Measurements from ENCODE around the gene SLC8A3.

SLC8A3 gene

DNA sequence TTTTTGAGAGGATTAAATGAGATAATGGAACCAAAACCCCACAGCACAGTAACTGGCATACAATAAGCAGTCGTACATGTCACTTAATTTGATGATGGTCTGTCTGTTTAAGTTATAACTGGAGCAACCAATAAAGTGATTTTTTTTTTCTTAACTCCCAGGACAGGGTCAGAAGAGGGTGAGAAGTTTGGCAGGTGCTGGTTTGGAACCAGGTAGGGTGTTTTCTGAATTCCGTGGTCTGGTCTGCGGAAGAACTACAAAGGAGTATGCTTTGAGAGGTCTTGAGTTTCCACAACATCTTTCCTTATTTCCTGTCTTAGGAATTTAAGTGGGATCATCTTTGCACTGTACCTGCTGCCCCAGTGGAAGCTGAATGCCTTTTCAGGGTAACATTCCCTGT is 111.7 kb downstream of the SLC8A3 start:
- Mint-ChIP-seq H3K4me3 (no peak overlapping the region), H3K36me3 (ENCODE audit: insufficient read depth) (no peaks in the 10 kb centered on the region), H3K27ac (ENCODE audit: low read depth) (no peak overlapping the region), H3K27me3 (peaks cover 58% of the 10 kb centered on the region), H3K9me3 (no peaks in the 10 kb centered on the region), H3K4me1 (no peaks in the 10 kb centered on the region)
- ATAC-seq (replicated peaks; ENCODE audit: extremely low read depth, poor library complexity, severe bottlenecking) (no peak), DNase-seq (ENCODE audit: low spot score in 2 of 2) (no peak)

DNA sequence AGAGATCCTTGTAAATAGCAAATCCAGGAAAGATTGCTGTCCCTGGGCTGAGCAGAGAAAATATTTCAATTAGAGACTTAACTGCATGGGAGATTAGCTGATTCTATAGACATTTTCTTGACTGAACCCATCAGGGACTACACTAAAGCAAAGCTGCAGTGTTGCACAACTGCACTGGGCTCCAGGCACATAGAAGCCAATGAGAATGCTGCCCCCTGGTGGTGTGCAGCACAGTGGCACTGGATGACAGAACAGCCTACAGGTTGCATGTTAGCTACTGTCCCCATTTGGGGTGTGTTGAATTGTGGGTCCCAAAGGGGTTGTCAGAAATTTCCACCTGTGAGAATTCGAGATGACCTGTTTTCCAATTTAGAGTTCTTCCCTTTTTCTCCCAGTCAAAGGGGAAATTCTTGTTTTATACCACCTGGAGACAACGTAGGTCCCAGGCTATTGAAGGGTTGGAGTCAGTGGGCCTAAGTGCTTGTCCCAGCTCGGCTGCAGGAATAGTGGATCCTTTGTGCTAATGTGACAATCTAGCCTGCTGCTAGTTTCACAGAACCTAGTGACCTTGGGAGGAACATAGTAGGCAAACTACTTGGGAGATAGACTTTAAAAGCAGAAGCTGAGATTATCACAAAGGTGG is 114.7 kb downstream of the SLC8A3 start:
- no peak for ATAC-seq (replicated peaks; ENCODE audit: extremely low read depth, poor library complexity, severe bottlenecking)
- H3K4me3 Mint-ChIP-seq: no peak overlapping the region
- no peaks in the 10 kb centered on the region for H3K4me1 Mint-ChIP-seq
- H3K27me3 Mint-ChIP-seq: peaks cover 49% of the 10 kb centered on the region
- DNase-seq (ENCODE audit: low spot score in 2 of 2): no peak
- H3K36me3 Mint-ChIP-seq (ENCODE audit: insufficient read depth): no peaks in the 10 kb centered on the region
- H3K9me3 Mint-ChIP-seq: no peaks in the 10 kb centered on the region
- no peak overlapping the region for H3K27ac Mint-ChIP-seq (ENCODE audit: low read depth)

DNA sequence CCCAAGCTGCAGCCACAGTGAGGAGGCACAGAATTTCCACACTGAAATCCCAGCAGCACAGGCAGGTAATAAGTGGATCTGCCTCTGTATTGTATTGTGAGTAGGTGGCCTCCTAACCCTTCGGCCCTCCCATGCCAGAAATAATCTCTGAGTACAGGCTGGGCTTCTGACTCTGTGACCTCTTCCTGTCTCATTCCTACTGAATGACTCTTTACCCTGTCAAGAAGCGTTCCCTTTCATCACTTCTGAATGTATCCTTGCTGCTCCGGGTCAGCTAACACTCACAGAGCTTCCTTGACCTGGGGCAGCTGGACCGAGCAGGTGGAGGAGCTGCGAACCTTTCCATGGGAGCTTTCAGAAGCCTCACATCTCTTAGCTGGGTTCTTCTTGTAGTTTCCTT is 119.6 kb downstream of the SLC8A3 start:
- Mint-ChIP-seq H3K36me3 (ENCODE audit: insufficient read depth) (no peaks in the 10 kb centered on the region), H3K27ac (ENCODE audit: low read depth) (no peak overlapping the region)

DNA sequence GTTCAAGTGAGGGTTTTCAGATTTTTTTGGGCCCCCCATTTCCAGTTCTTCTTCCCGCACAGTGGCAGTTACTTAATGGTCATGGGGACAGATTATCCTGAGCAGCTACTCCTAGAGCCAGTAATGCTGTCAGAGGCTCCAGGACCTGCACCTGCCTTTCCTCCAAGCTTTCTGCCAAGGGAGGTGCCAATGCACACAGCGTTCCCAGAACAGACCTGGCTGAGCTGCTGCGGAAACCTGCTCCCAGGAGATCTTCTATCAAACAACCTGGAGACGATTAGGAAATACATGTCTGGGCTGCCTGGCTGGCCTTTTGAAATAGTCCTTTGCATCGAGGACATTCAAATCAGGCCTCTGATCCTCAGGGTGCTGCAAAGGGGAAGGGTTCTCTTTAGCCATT is 120.9 kb downstream of the SLC8A3 start:
- no peak for ATAC-seq (replicated peaks; ENCODE audit: extremely low read depth, poor library complexity, severe bottlenecking)
- Mint-ChIP-seq H3K36me3 (ENCODE audit: insufficient read depth) (no peaks in the 10 kb centered on the region), H3K4me1 (no peaks in the 10 kb centered on the region), H3K27me3 (peaks cover 55% of the 10 kb centered on the region), H3K4me3 (no peak overlapping the region), H3K27ac (ENCODE audit: low read depth) (no peak overlapping the region), H3K9me3 (no peaks in the 10 kb centered on the region)
- DNase-seq (ENCODE audit: low spot score in 2 of 2): no peak

More for the DNA sequence above, 119.6 kb downstream of the SLC8A3 start:
- ATAC-seq (replicated peaks; ENCODE audit: extremely low read depth, poor library complexity, severe bottlenecking) (no peak), DNase-seq (ENCODE audit: low spot score in 2 of 2) (no peak)
- Mint-ChIP-seq H3K27me3 (peaks cover 41% of the 10 kb centered on the region), H3K9me3 (no peaks in the 10 kb centered on the region), H3K4me3 (no peak overlapping the region), H3K4me1 (no peaks in the 10 kb centered on the region)

DNA sequence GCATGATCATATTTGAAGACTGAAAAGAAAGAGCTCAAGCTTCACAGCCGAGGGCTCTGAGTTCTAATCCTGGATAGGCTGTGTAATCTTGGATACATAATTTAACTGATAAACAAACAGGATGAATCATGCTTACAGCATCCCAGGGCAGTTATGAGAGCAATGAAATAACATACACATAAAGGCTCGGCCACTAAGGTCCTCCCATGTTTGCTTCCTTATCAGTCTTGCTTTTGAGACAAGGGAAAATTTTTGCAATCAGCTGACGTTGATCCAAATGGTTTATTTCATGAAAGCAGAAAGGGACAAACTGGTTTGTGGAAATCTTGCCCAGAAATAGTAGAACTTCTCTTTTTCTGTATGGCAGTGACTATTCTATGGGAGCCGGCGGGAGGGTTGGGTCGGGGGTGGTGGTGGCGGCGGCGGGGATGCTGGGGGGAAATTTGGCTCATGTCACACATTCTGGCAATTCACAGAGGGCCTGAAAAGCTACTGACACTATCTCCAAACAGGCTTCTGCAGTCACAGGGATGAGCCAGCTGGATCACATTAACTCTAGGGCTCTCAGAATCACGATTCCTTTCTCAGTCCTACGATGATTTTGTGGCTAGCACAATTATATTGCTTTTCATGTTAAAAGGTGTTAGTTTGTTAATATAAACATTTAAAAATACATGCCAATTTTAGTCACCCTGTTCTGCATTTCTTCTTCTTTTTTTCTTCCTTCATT is 124.5 kb downstream of the SLC8A3 start:
- no peak overlapping the region for H3K27ac Mint-ChIP-seq (ENCODE audit: low read depth)
- no peaks in the 10 kb centered on the region for H3K4me1 Mint-ChIP-seq
- peaks cover 69% of the 10 kb centered on the region for H3K27me3 Mint-ChIP-seq
- H3K36me3 Mint-ChIP-seq (ENCODE audit: insufficient read depth): no peaks in the 10 kb centered on the region
- ATAC-seq (replicated peaks; ENCODE audit: extremely low read depth, poor library complexity, severe bottlenecking) (no peak), DNase-seq (ENCODE audit: low spot score in 2 of 2) (no peak)
- no peaks in the 10 kb centered on the region for H3K9me3 Mint-ChIP-seq
- no peak overlapping the region for H3K4me3 Mint-ChIP-seq

DNA sequence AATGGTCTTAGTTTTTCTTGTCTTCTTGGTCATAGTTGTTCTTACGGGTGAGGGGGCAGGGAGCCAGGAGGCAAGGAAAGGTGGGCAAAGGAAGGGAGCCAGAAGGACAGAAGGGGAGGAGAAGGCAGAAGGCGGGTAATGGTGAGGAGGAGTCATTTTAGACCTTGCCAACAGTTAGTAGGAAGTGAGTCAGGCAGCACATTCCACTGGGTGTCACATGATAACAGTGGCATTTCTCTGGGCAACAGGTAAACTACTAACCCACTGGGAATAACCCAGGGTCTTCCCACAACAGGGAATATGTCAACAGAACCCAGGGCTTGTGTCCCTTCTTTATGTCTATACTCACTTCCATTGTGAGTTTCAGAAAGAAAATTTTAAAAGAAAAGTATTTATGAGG is 127.6 kb downstream of the SLC8A3 start:
- ATAC-seq (replicated peaks; ENCODE audit: extremely low read depth, poor library complexity, severe bottlenecking) (no peak), DNase-seq (ENCODE audit: low spot score in 2 of 2) (no peak)
- H3K36me3 Mint-ChIP-seq (ENCODE audit: insufficient read depth): no peaks in the 10 kb centered on the region
- no peak overlapping the region for H3K4me3 Mint-ChIP-seq
- no peaks in the 10 kb centered on the region for H3K9me3 Mint-ChIP-seq
- H3K27ac Mint-ChIP-seq (ENCODE audit: low read depth): no peak overlapping the region
- peaks cover 76% of the 10 kb centered on the region for H3K27me3 Mint-ChIP-seq
- H3K4me1 Mint-ChIP-seq: no peaks in the 10 kb centered on the region

DNA sequence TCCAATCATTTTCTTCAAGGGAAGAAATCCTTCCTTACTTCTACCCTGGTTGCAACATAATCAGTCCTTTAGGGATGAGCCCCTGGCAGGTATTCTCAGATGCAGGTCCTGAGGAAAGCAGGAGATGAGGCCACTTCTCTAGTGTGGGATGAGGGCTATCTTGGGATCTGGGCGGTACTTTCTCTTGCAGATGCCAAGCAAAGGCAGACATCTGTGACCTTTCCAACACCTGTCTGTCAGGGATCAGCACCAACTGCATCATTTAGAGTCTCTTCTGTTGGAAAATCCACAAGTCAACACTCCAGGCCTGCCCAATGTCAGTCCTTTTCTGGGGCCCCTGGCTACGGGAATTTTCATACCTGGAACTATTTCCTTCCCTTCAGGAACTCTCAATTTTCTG is 129.2 kb downstream of the SLC8A3 start:
- Mint-ChIP-seq H3K9me3 (peaks cover 5% of the 10 kb centered on the region), H3K4me1 (no peaks in the 10 kb centered on the region)

DNA sequence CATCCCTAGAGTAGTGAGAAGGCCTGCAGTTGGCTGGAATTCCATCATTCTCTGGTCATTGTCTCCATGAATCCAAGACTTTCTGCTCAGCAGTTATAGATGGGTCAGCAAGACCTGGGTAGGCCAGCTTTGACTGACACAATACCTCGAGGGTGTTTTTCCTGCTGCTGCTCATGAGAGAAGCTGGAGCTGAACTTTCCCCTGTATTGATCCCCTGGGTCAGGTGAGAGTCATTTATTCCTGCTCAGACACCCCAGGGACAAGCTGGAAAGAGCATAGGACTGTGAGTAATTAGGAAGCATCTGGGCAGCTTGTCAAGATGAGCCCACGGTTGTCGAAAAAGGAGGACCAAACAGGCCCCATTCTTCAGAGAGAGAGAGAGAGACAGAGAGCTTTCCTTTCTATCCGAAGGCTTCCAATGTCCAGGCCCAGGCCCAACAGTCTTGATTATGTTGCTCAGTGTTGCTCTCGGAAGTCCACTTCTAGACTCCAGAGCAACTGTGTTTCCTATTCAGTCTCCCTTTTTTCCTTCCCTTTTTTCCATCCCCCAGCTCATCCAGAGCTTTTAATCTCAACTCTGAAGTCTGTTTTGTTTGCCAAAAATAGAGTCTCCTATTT is 131.1 kb downstream of the SLC8A3 start:
- peaks cover 76% of the 10 kb centered on the region for H3K27me3 Mint-ChIP-seq
- DNase-seq (ENCODE audit: low spot score in 2 of 2) (no peak), ATAC-seq (replicated peaks; ENCODE audit: extremely low read depth, poor library complexity, severe bottlenecking) (no peak)
- no peaks in the 10 kb centered on the region for H3K36me3 Mint-ChIP-seq (ENCODE audit: insufficient read depth)
- H3K4me3 Mint-ChIP-seq: no peak overlapping the region
- H3K9me3 Mint-ChIP-seq: peaks cover 14% of the 10 kb centered on the region
- no peak overlapping the region for H3K27ac Mint-ChIP-seq (ENCODE audit: low read depth)
- H3K4me1 Mint-ChIP-seq: no peaks in the 10 kb centered on the region

More for the DNA sequence above, 129.2 kb downstream of the SLC8A3 start:
- no peak for DNase-seq (ENCODE audit: low spot score in 2 of 2)
- no peak overlapping the region for H3K27ac Mint-ChIP-seq (ENCODE audit: low read depth)
- H3K36me3 Mint-ChIP-seq (ENCODE audit: insufficient read depth): no peaks in the 10 kb centered on the region
- H3K27me3 Mint-ChIP-seq: peaks cover 78% of the 10 kb centered on the region
- H3K4me3 Mint-ChIP-seq: no peak overlapping the region
- no peak for ATAC-seq (replicated peaks; ENCODE audit: extremely low read depth, poor library complexity, severe bottlenecking)

DNA sequence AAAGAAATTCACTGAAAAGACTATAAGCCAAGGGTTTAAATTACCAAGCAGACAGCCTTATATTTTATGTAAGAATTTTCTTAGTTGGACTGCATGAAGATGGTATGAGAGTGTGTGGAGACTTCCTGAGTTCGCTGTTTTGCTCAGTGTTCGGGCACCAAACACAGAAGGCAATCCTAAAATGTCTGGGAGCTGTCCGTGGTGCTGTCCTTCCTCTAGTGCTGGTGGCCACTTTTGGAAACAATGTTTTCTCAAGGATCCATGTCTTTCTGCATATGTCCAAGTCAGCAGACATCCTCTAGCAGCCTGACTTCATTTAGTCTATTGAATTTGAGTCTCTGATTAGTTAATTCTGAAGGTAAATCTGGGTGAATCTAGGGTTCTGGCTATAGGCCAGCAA is 135.8 kb downstream of the SLC8A3 start:
- DNase-seq (ENCODE audit: low spot score in 2 of 2) (no peak), ATAC-seq (replicated peaks; ENCODE audit: extremely low read depth, poor library complexity, severe bottlenecking) (no peak)
- no peaks in the 10 kb centered on the region for H3K4me1 Mint-ChIP-seq
- H3K9me3 Mint-ChIP-seq: peaks cover 14% of the 10 kb centered on the region
- H3K27ac Mint-ChIP-seq (ENCODE audit: low read depth): no peak overlapping the region
- no peaks in the 10 kb centered on the region for H3K36me3 Mint-ChIP-seq (ENCODE audit: insufficient read depth)
- peaks cover 57% of the 10 kb centered on the region for H3K27me3 Mint-ChIP-seq
- no peak overlapping the region for H3K4me3 Mint-ChIP-seq

DNA sequence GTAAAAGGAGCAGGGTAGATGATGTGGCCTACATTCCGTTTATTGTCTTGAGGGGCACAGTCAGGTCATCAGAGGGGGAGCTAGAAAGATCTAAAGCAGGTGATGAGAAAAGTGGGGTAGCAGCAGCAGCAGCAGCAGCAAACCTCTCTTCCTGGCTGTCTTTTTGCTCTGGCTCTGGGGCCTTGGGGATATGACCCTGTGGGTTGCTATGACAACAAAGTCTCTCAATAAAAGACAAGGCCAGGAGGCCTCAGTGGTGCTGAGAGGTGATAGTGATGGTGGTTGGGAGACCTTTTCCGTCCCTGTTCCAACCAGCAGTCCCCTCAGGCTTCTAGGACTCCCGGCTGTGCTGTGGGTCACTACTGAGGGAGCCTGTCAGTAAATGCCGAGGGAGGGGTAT is 138.6 kb downstream of the SLC8A3 start:
- no peaks in the 10 kb centered on the region for H3K4me1 Mint-ChIP-seq
- H3K27ac Mint-ChIP-seq (ENCODE audit: low read depth): no peak overlapping the region
- peaks cover 53% of the 10 kb centered on the region for H3K27me3 Mint-ChIP-seq
- DNase-seq (ENCODE audit: low spot score in 2 of 2) (no peak), ATAC-seq (replicated peaks; ENCODE audit: extremely low read depth, poor library complexity, severe bottlenecking) (no peak)
- H3K36me3 Mint-ChIP-seq (ENCODE audit: insufficient read depth): no peaks in the 10 kb centered on the region
- H3K9me3 Mint-ChIP-seq: peaks cover 9% of the 10 kb centered on the region
- no peak overlapping the region for H3K4me3 Mint-ChIP-seq

DNA sequence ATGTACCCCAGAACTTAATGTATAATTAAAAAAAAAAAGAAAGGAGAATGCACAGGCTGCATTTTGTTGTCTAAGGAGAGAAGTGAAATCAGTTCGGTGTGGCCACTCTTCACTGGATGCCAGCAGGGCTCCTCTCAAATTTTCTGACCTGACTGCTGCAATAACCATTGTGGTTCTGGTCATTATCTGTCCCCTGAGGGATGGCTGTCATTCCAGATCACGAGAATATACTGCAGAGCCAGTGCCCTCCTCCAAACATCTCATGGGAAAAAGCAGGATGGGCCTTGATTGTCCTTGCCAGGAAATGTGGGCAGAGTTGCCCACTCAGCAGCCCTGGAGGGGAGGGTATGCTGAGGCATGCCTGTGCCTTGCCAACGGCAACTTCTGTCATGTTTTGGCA is 139.1 kb downstream of the SLC8A3 start:
- no peaks in the 10 kb centered on the region for H3K4me1 Mint-ChIP-seq
- peaks cover 57% of the 10 kb centered on the region for H3K27me3 Mint-ChIP-seq
- no peak overlapping the region for H3K27ac Mint-ChIP-seq (ENCODE audit: low read depth)
- H3K9me3 Mint-ChIP-seq: peaks cover 9% of the 10 kb centered on the region
- DNase-seq (ENCODE audit: low spot score in 2 of 2) (no peak), ATAC-seq (replicated peaks; ENCODE audit: extremely low read depth, poor library complexity, severe bottlenecking) (no peak)
- no peak overlapping the region for H3K4me3 Mint-ChIP-seq
- H3K36me3 Mint-ChIP-seq (ENCODE audit: insufficient read depth): no peaks in the 10 kb centered on the region

DNA sequence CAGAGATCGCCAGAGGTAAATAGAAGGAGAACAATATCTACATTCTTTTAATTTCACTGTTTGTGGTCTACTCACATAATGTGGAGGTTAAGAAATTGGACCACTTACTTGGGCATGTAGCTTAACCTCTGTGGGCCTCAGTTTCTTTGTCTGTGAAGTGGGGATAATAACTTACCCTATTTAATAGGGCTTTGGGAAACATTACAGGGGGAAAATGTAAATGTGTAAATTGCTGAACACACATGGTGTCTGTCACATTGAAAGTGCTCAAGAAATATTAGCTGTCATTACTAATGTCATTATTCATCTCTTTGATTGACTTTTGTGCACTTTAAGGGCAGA is 140.5 kb downstream of the SLC8A3 start:
- peaks cover 56% of the 10 kb centered on the region for H3K27me3 Mint-ChIP-seq
- no peak for DNase-seq (ENCODE audit: low spot score in 2 of 2)

More for the DNA sequence above, 140.5 kb downstream of the SLC8A3 start:
- Mint-ChIP-seq H3K27ac (ENCODE audit: low read depth) (no peak overlapping the region), H3K4me1 (no peaks in the 10 kb centered on the region), H3K9me3 (peaks cover under 1% of the 10 kb centered on the region), H3K36me3 (ENCODE audit: insufficient read depth) (no peaks in the 10 kb centered on the region), H3K4me3 (no peak overlapping the region)
- ATAC-seq (replicated peaks; ENCODE audit: extremely low read depth, poor library complexity, severe bottlenecking): no peak
